IPS DF 4.7 (cell line): ENCODE results near the gene RBMS3.

Experiments
- DNase-seq: peaks from one replicate; pipeline ENCODE4 v3.0.0-alpha.2; 2013; ENCODE audit warnings: low spot score; ENCODE audit errors: extremely low read depth

The RBMS3 gene

DNA sequence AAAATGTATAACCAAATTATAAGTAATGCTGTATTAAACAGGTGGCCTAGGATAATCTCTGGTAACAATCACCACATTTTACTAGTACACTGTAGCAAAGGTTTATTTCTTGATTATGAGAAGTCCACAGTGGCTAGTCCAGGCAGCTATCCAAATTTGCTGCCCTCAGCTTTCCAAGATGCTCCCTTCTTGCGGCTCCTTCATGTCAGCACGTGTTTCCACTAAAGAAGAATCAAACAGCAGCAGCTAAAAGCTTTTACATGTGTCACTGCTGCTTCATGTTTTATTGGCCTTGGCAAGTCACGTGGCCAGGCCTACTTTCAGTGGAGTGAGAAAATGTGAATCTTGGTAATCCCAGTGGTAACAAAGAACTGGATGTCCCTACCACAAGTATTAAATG lies 5.6 kb upstream of the RBMS3 start:
- DNase-seq: no peak

DNA sequence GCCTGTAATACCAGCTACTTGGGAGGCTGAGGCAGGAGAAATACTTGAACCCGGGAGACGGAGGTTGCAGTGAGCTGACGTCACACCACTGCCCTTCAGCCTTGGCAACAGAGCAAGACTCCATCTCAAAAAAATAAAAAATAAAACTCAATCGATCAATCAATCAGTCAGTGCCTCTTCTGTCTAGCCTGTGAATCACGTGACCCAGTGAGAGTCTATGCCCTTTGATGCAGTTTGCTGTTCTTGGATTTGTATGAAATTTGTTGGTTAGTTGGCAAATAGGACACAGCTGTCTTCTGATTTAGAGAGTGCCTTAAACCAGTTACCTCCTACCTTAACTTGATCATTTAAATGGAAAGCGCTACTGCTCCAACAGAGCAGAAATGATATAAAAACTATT lies 3.6 kb upstream of the RBMS3 start:
- no peak for DNase-seq

DNA sequence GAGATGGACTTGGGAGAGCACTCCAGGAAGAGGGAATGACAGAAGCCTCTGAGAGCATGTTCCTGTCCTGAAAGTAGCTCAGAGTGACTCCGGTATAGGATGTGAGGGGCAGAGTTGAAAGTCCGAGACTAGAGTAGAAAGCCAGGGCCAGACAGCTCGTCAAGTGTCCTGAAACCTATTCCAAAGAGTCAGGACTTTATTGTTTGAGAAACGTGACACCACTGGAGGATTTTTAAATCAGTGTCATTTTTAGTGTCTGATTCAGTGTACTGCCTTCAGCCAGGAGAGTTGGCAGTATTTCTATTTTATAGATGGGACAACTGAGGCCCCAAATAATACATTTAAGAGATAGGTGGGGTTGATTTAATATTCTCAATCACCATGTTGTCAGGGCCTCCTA lies 1.6 kb upstream of the RBMS3 start:
- DNase-seq: no peak

DNA sequence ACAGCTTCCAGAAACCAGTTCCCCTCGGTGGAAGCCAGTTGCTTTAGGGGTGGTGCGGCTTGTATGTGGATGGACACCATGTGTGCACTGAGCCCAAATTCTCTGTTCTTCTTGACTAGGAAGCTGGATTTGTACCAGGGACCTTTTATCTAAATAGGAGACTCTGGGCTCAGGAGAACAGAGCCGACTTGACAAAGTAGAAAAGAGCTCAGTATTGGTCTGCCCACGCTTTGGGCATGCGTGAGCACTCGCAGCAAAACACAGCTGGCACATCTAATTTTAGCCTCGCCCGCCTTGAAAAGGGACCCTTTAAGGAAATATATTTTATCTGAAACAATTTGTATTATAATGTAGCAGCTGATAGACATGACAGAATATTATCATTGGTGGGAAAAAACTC lies 1.1 kb upstream of the RBMS3 start:
- no peak for DNase-seq

DNA sequence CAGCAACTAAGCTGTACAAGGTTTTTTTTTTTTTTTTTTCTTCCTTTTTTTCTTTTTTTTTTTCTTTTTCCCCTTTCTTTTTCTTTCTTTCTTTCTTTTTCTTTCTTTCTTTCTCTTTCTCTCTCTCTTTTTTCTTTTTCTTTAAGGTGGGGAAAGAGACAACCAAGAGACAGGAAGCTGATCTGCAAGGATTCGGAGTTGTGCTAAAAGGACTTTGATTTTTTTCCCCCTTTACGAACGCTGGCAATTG lies 148 bp downstream of the RBMS3 start:
- no peak for DNase-seq

DNA sequence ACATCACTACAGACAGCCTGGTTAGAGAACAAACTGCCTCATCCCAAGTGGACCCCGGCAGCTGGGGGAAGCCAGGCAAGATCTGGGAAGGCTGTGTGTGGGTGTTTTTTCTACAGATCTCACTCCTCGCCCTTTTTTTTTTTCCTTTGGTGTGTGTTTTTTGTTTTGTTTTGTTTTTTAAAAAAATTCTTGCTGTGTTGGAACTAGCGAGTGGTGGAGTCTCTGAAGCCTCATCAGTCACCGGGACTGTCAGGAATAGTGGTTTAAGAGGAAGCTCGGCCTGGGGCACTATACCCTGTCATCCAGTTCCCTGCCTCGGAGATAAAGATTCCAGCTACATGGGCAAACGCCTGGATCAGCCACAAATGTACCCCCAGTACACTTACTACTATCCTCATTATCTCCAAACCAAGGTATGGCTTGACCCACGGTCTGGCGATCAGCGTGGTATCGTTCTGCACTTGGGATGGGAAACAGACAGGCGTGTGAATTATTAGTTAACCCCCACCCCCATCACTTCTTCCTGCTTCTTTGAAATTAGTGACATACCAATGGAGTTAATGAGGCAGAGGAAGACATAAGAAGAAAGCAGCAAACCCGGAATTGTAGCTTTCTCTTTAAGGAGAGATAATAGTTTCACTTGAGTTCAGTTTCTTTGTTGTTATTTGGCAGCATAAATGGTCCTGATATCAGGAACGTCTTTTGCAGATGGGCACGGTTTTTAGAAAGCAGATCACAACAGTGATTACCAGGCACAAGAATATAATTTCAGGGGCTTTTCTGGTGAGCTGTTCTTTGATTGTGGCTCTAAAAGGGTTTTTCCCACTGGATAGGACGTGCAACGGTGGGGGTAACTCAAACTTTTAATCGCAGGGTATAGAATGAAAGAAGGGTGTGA lies 722 bp downstream of the RBMS3 start:
- no peak for DNase-seq

DNA sequence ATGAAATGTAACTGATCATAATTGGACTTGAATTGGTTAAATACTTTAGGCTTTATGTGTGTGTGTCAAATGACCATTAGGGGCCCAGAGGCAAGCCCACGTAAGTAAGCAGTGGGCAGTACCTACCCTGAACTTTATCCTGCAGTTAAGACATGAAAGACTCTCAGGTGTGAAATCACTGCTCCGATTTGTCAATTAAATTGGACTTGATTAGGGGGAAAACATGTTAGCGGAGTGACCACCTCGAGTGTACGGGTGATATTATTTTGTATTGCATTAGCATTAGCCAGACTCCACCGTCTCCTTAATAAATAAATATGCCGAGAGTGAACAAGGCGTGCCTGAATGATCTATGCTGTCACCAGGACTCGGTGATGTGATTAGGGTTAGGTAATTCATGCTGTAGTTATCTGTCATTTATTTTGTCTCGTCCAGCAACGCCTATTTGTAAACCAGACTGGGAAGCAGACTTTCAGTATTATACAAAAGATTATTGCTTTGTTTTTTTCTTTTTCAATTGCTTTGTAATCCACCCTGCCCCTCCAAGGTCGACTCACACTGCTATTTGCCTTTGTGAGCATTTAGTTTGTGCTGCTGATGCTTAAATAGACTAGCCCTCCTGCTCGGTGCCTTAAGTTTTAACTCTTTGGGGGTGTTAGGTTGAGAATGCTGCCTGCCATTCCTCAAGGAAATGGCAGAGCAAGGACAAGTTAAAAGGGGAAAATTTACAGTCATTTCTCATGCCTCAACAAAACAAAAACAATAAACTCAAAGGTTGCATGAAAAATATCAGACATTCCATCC lies 1.8 kb downstream of the RBMS3 start:
- DNase-seq: no peak

DNA sequence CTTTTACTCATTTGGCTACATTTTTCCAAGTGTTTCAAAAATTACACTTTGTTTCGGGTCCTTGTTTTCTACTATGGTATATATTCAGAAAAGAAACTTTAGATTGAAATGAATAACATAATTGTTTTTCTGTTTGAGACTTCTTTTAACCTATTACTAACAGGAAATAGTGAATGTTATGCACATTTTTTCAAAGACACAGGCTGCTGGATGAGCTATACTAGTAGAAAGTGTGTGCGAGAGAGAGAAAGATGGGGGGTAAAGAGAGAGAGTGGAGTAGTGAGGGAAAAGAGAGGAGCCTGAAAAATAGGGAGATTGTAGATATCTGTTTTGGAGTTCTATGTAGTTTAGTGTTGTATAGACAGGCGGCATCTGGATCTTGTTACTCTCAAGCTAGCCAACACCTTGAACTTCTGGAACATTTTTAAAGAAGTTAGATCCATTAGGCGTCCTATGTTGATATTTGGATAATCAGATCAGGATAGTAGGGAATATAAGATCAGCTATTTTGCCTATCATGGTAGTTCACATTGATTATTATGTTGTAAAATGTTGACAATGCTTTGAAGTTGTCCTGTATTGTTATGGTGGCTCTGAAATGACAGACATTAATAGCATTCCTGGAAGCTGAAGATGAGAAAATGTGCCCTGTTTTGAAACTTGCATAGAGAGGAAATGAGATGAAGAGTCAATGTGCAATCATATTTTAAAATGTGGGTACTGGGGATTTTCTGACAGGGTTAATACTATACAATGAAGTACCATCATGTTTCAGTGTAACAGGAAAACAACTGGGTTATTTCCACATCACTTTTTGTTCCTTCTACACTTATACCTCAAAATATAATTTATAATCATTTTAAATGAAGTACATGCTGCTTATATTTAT lies 2.6 kb downstream of the RBMS3 start:
- DNase-seq: no peak

DNA sequence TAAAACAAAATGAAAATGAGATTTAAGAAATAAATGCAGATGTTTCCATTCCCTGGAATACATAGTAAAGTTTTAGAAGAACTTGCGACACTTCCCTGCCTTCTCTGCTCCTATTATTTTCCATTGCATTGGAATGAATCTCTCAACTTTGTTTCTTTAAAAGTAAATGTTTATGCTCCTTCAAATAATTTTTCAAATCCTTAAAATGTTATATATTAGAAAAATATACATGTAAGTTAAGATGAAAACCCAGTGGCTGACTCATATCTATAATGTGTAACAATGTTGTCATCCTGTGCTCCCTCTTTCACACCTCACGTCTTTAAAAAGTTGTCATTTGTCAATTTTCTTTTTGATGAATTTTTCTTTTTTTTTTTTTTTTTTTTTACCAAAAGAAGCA lies 3.6 kb downstream of the RBMS3 start:
- DNase-seq: no peak

DNA sequence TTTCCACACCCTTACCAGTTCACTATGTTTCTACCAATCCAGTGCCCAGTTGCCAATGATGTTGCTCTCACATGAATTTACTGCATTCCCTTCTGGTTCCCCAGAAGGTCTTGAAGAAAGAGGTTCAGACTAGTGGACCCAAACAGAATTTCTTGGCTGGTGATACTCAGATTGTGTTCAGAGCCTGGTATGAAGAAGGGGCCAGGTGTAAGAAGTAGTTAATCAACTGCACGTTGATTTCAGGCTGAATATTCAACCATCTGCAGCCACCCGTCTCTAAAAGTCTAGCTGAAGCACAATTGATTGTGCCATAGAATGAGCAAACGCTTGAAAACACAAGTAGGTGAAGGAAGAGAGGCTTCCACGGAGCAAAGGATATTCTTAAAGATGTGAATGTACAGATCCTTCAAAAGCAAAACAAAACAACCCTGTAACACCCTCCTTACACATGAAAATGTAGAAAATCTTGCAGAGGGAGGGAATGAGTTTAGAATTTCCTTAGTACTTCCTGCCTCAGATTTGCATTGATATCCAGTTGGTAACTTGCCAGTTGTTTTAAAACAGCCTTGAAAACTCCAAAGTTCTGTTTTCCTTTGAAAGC lies 4.7 kb downstream of the RBMS3 start:
- no peak for DNase-seq

DNA sequence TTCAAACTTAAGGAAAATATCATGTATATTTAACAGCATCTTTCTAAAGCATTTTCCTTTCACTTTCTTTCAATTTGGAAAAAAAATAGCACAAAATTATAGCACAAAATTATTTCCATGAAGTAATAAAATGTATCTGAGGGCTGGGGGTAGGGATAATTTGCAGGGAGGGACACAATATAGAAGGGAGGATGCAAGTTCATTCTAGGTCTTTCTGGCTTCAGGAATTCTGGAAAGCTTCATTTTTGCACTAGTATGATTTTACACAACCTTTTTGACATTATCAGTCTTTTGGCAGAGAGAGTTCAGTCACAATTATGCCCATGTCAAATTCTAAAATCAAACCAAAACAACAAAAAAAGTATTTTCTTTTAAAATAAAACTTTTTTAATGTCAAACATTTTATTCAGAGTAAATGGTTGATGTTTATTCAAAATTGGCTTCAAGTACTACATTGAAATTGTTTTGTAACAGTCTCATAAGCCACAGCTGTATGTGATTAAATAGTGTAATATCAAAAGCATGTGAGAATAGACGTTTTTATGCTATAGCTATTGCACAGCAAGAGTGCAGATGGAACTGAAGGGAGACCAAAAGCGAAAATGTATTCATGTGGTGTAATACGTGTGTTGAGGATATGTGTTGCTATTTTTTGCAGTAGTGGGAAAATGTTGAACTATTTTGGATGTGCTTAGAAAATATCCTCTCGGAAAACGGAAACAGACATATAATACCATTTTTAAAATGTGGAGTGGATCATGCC lies 5.8 kb downstream of the RBMS3 start:
- no peak for DNase-seq

DNA sequence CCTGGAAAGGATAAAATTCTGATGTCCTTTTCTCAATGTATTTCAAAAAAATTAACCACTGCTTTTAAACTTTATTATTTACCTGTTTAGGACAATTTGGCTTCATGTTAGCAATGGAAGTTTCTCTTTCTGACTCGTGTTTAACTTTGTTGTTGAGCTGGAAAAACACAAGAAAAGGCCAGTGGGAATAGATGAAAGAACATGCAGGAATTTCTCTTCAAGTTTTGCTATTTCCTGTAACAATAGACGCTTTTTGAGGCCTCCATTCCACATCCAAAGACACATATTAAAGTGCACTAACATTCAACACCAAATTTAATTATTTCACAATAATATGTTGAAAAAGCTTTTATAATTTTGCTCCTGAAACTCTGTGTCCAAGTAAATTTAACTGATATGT lies 9.7 kb downstream of the RBMS3 start:
- DNase-seq: no peak

DNA sequence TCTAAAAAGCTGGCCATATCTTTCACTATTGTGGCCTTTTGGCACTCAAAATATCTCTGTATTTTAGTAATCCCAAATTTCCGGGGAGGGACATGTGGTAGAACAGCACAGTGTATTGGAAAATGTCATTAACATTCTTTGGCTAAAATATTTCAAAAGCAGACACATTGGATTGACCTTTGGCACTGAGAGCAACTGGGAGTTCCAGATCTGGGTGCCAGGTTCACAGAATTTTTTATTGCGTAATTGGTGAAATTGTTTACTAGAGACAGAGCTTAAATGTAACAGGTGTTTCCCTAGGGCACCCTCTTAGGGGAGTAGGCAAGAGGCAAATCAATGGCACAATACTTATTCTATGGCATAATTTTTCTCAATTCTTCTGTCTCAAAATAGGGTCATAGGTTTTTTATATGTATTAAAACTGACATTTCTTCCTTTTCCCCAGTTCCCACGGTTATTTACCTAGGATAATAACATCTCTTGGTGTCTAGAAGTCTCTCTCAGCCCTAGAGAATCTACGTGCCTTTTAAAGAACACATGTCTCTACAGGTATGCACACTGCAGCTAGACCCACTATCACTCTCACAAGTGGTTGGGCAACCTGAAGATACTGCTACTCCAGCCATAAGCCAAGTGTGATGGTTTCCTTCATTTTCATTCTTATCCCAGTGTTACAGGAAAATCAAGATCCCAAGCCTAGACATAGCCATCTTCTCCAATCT lies 10.6 kb downstream of the RBMS3 start:
- DNase-seq: no peak

DNA sequence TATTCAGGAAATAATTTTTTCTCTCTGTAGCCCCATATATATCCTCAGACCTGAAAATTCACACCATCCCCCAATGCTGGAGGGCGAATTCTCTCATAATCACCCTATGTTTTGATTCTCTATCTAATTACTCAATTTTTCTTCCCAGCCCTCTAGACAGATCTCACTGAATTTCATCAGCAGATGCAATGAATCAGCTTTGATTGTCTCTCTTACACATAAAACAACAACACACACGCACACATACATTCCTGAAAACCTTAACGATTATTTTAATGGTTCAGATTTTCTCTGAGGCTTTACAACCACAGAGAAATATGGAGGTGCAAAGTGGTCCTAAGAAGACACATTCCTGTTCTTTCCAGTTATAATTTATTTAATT lies 11.1 kb downstream of the RBMS3 start:
- DNase-seq: no peak

DNA sequence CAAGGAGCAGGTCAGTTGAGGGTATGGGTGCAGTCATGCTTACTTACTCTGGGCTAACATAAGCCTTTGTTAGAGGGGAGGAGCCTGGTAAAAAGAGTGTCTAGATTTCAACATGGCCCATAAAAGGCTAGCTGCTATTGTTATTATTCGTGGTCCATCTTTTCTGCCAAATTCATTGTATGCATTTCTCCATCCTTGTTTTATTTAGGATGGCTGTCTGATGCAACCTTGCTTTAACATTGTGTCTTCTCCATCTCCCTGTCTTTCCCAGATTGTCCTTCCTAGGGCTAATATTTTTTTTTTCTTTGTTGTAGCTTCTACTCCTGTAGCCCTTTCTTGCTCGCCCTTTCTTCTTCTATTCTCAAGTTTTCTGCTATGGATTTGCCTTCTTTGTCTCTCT lies 12.6 kb downstream of the RBMS3 start:
- DNase-seq: no peak

DNA sequence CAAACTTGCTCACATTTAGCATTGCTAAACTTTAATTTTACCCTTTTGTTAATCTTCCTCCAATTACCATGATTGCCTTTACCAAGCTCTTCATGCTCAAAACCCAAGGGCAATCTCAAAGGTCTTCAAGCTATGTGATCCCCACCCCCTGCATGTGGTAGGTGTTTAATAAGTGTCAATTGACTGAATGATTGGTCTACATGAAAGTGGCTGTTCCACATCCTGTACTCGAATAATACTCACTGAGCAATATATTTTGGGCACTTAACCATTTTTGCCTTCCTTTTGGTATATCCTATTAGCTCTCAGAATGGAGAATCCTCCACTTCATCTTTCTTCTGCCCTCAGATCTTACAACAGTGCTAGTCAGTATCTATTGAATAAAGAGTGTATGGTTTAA lies 17.1 kb downstream of the RBMS3 start:
- DNase-seq: no peak

DNA sequence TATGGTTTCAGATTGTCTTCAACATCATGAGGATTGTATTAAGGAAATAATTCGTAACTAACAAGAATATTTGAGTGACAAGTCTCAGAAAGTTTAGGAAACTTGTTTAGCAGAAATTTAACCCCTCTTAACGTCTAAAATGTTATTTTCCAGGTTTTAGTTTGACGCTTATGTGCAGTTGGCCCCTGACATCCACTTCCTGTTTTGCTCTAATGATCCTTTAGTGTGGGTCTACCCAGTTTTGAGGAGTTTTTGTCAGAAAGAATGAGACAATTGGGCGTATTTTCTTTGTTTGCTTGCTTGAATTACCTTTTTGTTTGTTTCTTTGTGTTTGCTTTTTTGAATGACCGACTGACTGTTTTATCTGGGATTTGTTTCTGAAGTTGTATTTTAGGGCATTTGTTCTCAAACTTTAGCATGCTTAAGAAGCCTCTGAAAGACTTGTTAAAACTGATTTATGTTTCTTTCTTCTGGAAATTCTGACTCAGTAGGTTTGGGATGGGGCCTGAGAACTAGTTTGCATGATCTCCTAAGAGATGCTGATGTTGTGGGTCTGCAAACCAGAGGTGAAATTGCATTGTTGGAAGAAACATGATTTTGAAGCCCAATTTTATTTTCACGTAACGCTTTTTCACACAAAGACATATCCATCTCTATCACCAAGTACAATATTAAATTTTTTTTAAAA lies 20.6 kb downstream of the RBMS3 start:
- no peak for DNase-seq

DNA sequence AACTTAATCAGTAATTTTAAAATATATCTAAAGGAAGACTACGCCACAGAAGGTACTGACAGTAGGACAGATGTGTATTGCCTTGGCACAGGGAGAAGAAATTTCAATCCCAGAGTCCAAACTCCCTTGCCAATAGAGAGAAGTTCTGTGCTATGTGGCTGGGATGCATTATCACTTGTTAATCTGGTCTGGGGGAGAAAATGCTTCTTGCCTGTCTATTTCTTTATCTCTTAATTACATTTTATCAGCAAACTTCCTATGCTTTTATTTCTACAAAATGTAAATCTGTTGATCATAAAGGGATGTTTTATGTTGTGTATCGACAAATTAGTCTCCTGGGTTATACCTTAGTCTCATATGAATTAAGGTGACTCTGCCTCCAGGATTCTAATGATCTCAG lies 21.7 kb downstream of the RBMS3 start:
- no peak for DNase-seq

DNA sequence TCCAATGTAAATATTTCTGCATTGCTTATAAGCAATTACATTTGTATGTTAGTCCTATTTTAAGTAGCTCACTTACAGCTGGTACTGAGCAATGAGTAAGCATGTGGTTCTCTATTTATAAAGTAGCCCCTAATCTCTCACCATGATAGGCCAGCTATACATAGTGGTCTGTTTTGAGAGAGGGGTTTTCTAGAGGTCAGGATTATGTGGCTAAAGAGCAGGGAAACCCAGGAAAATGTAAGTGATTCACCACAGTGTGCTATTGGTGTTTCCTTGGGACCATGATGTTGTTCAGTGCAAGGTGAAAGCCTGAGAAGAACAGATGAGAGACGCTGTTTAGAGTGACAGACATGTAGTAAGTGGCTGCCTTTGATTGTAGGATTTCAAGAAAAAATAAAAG lies 26.4 kb downstream of the RBMS3 start:
- DNase-seq: no peak

DNA sequence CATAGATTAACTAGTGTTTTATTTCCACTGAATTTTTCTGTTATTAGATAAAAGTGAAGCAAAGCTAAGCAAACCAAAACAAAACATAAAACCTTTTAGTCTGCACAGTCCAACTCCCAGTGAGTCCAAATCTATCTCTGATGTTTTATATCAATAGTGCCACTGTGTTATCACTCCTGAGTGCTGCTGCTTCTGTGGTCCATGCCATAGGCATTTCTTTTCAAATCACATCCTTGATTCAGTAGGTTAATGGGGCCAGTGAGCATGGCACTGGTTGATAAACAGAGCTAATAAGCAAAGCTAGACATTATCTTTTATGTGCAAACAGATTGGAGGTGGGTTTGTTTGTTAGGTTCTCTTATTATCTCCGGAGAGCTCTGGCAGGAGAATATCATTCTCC lies 30.0 kb downstream of the RBMS3 start:
- no peak for DNase-seq
